HepG2 (cell line): ENCODE data around the gene RNH1. TPM values are rescaled to one million over a fixed set of nuclear protein-coding genes. Genes with fewer than 3 reads are reported as not detected.
A peak's percentile ranks its signal among the peaks of the same experiment; 100 is the strongest.

ENCODE experiments used
- FOXO1 ChIP-seq: sonication (generic); formaldehyde crosslinking; IDR thresholded peaks from 2 replicates; pipeline ENCODE4 v1.4.0; 2020; ENCODE audit warnings: missing genetic modification reagents
- HNF4A ChIP-seq: sonication (generic); formaldehyde crosslinking; IDR thresholded peaks from 2 replicates; pipeline ENCODE4 v1.4.0; 2020; ENCODE audit warnings: missing genetic modification reagents
- NFIB ChIP-seq: sonication (generic); formaldehyde crosslinking; IDR thresholded peaks from 2 replicates; pipeline ENCODE4 v1.9.0; 2021; ENCODE audit warnings: missing genetic modification reagents, mild to moderate bottlenecking, borderline replicate concordance
- SNRNP70 ChIP-seq: fragments of 200-400 bp; formaldehyde crosslinking; IDR thresholded peaks from 2 replicates; pipeline ENCODE4 v1.6.1; 2017; ENCODE audit warnings: mild to moderate bottlenecking, low read depth, low read length, moderate library complexity
- ZBTB3 ChIP-seq: sonication (generic); formaldehyde crosslinking; IDR thresholded peaks from 2 replicates; pipeline ENCODE4 v1.4.0; 2020; ENCODE audit warnings: low read depth, mild to moderate bottlenecking, moderate library complexity, missing genetic modification reagents, borderline replicate concordance
- ZBTB38 ChIP-seq: sonication (generic); formaldehyde crosslinking; IDR thresholded peaks from 2 replicates; pipeline ENCODE4 v1.5.1; 2020; ENCODE audit warnings: mild to moderate bottlenecking, missing genetic modification reagents
- ZFP82 ChIP-seq: sonication (generic); formaldehyde crosslinking; IDR thresholded peaks from 2 replicates; pipeline ENCODE4 v1.5.1; 2020; ENCODE audit warnings: mild to moderate bottlenecking, missing genetic modification reagents, borderline replicate concordance
- ZNF121 ChIP-seq: sonication (generic); formaldehyde crosslinking; IDR thresholded peaks from 2 replicates; pipeline ENCODE4 v1.5.0; 2020; ENCODE audit warnings: mild to moderate bottlenecking, missing genetic modification reagents
- ZNF143 ChIP-seq: sonication (generic); formaldehyde crosslinking; IDR thresholded peaks from 2 replicates; pipeline ENCODE4 v1.4.0; 2020; ENCODE audit warnings: missing genetic modification reagents
- ZNF3 ChIP-seq: IDR thresholded peaks from 2 replicates; pipeline ENCODE4 v1.7.0; 2017; ENCODE audit warnings: inconsistent platforms
- ZNF543 ChIP-seq: sonication (generic); formaldehyde crosslinking; IDR thresholded peaks from 2 replicates; pipeline ENCODE4 v1.4.0; 2020; ENCODE audit warnings: mild to moderate bottlenecking, missing genetic modification reagents
- polyA plus RNA-seq, 8 experiments: library from polyadenylated mRNA; depleted of rRNA in 3 of 8; stranded (reverse) in 7 of 8; unstranded in 1 of 8; fragments of >200 nt; fragmentation: Illumina TruSeq in 4 of 8; extraction: Trizol in 4 of 8; gene quantifications; 2 replicates each; pipeline versions ENCODE4 v1.2.1 to v1.2.3, GENCODE V29; 2011 to 2016; ENCODE audit warnings: low read depth in 4 of 8, missing spikeins in 1 of 8, mixed read lengths in 1 of 8; ENCODE audit not compliant: insufficient read depth in 1 of 8
- total RNA-seq, 5 experiments: library from RNA; depleted of rRNA; stranded (reverse); fragments of >200 nt; fragmentation: Illumina TruSeq; extraction: Trizol; gene quantifications; 2 replicates each; pipeline ENCODE4 v1.2.3, GENCODE V29; 2016; ENCODE audit warnings: low read depth in 1 of 5
- TF ChIP-seq, protein P1 (sequence below): sonication (generic); formaldehyde crosslinking; IDR thresholded peaks from 2 replicates; pipeline ENCODE4 v1.8.0; 2022; ENCODE audit warnings: mild to moderate bottlenecking, missing genetic modification reagents, moderate library complexity
- TF ChIP-seq, protein P2 (sequence below): sonication (generic); formaldehyde crosslinking; IDR thresholded peaks from 2 replicates; pipeline ENCODE4 v1.4.0; 2020; ENCODE audit warnings: missing genetic modification reagents
- TF ChIP-seq, protein P3 (sequence below): sonication (generic); formaldehyde crosslinking; IDR thresholded peaks from 2 replicates; pipeline ENCODE4 v1.4.0; 2020; ENCODE audit warnings: missing genetic modification reagents
- TF ChIP-seq, protein P4 (sequence below): sonication (generic); formaldehyde crosslinking; IDR thresholded peaks from 2 replicates; pipeline ENCODE4 v1.4.0; 2020; ENCODE audit warnings: missing genetic modification reagents
- TF ChIP-seq, protein P5 (sequence below): sonication (generic); formaldehyde crosslinking; conservative IDR thresholded peaks from 2 replicates; pipeline ENCODE4 v1.5.0; 2020; ENCODE audit warnings: missing genetic modification reagents

The RNH1 gene
- total and polyA plus RNA-seq, 2 of the 13 experiments (the other 11 are each of a cell fraction or from before 2014, with no cell fraction given): 36.0 to 74.1 TPM

DNA sequence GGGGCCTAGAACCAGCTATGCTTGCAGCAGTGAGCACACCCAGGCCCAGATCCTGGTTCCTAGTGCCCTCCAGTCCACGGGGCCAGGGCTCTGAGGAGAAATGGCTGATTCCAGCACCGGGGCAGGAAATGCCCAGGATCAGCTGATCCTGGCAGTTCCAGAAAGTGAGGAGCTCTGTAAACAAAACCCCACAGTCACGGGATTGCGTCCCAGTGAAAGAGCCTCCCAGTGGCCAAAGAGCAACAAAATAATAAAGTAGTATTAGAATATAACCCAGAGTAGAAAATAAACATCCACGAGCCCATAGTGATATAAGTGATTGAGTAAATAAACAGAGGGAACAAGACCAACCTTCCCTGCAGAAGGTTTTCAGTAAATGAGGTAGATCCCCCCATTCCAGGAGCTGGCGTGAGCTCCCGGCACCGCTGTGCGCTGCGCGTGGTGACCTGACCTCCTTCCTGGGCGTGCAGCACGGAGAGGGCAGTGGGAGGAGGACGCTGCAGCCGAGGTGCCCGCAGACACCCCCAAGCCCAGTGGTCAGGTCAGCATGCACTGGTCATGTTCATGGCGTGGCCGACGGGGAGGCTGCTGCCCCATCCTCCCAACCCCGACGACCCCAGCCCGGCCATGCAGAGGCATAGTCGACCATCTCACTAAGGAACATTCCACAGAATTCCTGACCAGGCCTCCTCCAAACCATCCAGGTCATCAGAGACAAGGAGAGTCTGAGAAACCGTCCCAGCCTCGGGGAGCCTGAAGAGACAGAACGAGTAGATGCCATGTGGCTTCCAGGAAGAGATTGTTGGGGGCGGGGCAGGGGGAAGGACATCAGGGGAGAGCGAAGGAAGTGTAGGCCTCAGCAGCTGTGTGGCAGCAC is 37.1 kb downstream of the RNH1 start (continued):
- TF ChIP-seq, protein P1, sequence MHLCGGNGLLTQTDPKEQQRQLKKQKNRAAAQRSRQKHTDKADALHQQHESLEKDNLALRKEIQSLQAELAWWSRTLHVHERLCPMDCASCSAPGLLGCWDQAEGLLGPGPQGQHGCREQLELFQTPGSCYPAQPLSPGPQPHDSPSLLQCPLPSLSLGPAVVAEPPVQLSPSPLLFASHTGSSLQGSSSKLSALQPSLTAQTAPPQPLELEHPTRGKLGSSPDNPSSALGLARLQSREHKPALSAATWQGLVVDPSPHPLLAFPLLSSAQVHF (CRISPR knock-in tag): no peak
- TF ChIP-seq, protein P2, sequence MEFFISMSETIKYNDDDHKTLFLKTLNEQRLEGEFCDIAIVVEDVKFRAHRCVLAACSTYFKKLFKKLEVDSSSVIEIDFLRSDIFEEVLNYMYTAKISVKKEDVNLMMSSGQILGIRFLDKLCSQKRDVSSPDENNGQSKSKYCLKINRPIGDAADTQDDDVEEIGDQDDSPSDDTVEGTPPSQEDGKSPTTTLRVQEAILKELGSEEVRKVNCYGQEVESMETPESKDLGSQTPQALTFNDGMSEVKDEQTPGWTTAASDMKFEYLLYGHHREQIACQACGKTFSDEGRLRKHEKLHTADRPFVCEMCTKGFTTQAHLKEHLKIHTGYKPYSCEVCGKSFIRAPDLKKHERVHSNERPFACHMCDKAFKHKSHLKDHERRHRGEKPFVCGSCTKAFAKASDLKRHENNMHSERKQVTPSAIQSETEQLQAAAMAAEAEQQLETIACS (CRISPR knock-in tag): no peak
- TF ChIP-seq ZNF3 (CRISPR knock-in tag) (no peak), ZNF143 (no peak), SNRNP70 (no peak), HNF4A (CRISPR knock-in tag) (peak; percentile 58), ZBTB38 (CRISPR knock-in tag) (peak; percentile 57), NFIB (CRISPR knock-in tag) (no peak), FOXO1 (CRISPR knock-in tag) (peak; percentile 38), ZFP82 (CRISPR knock-in tag) (no peak), ZBTB3 (no peak), ZNF543 (CRISPR knock-in tag) (peak; percentile 35; the same call in 1 of the 2 replicates), ZNF121 (CRISPR knock-in tag) (no peak)
- TF ChIP-seq, protein P3, sequence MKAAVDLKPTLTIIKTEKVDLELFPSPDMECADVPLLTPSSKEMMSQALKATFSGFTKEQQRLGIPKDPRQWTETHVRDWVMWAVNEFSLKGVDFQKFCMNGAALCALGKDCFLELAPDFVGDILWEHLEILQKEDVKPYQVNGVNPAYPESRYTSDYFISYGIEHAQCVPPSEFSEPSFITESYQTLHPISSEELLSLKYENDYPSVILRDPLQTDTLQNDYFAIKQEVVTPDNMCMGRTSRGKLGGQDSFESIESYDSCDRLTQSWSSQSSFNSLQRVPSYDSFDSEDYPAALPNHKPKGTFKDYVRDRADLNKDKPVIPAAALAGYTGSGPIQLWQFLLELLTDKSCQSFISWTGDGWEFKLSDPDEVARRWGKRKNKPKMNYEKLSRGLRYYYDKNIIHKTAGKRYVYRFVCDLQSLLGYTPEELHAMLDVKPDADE: no peak
- TF ChIP-seq, protein P4, sequence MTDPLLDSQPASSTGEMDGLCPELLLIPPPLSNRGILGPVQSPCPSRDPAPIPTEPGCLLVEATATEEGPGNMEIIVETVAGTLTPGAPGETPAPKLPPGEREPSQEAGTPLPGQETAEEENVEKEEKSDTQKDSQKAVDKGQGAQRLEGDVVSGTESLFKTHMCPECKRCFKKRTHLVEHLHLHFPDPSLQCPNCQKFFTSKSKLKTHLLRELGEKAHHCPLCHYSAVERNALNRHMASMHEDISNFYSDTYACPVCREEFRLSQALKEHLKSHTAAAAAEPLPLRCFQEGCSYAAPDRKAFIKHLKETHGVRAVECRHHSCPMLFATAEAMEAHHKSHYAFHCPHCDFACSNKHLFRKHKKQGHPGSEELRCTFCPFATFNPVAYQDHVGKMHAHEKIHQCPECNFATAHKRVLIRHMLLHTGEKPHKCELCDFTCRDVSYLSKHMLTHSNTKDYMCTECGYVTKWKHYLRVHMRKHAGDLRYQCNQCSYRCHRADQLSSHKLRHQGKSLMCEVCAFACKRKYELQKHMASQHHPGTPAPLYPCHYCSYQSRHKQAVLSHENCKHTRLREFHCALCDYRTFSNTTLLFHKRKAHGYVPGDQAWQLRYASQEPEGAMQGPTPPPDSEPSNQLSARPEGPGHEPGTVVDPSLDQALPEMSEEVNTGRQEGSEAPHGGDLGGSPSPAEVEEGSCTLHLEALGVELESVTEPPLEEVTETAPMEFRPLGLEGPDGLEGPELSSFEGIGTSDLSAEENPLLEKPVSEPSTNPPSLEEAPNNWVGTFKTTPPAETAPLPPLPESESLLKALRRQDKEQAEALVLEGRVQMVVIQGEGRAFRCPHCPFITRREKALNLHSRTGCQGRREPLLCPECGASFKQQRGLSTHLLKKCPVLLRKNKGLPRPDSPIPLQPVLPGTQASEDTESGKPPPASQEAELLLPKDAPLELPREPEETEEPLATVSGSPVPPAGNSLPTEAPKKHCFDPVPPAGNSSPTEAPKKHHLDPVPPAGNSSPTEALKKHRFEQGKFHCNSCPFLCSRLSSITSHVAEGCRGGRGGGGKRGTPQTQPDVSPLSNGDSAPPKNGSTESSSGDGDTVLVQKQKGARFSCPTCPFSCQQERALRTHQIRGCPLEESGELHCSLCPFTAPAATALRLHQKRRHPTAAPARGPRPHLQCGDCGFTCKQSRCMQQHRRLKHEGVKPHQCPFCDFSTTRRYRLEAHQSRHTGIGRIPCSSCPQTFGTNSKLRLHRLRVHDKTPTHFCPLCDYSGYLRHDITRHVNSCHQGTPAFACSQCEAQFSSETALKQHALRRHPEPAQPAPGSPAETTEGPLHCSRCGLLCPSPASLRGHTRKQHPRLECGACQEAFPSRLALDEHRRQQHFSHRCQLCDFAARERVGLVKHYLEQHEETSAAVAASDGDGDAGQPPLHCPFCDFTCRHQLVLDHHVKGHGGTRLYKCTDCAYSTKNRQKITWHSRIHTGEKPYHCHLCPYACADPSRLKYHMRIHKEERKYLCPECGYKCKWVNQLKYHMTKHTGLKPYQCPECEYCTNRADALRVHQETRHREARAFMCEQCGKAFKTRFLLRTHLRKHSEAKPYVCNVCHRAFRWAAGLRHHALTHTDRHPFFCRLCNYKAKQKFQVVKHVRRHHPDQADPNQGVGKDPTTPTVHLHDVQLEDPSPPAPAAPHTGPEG (CRISPR knock-in tag): no peak
- TF ChIP-seq, protein P5, sequence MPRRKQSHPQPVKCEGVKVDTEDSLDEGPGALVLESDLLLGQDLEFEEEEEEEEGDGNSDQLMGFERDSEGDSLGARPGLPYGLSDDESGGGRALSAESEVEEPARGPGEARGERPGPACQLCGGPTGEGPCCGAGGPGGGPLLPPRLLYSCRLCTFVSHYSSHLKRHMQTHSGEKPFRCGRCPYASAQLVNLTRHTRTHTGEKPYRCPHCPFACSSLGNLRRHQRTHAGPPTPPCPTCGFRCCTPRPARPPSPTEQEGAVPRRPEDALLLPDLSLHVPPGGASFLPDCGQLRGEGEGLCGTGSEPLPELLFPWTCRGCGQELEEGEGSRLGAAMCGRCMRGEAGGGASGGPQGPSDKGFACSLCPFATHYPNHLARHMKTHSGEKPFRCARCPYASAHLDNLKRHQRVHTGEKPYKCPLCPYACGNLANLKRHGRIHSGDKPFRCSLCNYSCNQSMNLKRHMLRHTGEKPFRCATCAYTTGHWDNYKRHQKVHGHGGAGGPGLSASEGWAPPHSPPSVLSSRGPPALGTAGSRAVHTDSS (CRISPR knock-in tag): 0 out of 2 replicates have a peak, but pooled peaks have one; percentile 28
